Liver (tissue), 9 donors: ENCODE results near the gene SAFB2. TPM values are rescaled to one million over a fixed set of nuclear protein-coding genes. Genes with fewer than 3 reads are reported as not detected.

Experiments
- DNase-seq: peaks from one replicate; pipeline ENCODE4 v3.0.0-alpha.2; 2017; ENCODE audit warnings: low spot score
- H3K27ac ChIP-seq, 2 donors: one replicate each; pipeline ENCODE4 v1.7.0; 2013; ENCODE audit warnings: inconsistent platforms in 2 of 2, low read length in 2 of 2, control low read depth in 1 of 2, low read depth in 1 of 2, mild to moderate bottlenecking in 1 of 2
- H3K27me3 ChIP-seq, 4 donors: one replicate each; pipeline versions ENCODE4 v1.6.1 to v1.7.0; 2013; ENCODE audit warnings: low read length in 3 of 4, inconsistent platforms in 1 of 4, mild to moderate bottlenecking in 1 of 4, moderate library complexity in 1 of 4; ENCODE audit not compliant: control insufficient read depth in 4 of 4, insufficient read depth in 4 of 4
- H3K36me3 ChIP-seq, 4 donors: one replicate each; pipeline versions ENCODE4 v1.6.1 to v1.7.0; 2013; ENCODE audit warnings: low read length in 3 of 4, mild to moderate bottlenecking in 3 of 4, low read depth in 1 of 4, moderate library complexity in 1 of 4; ENCODE audit not compliant: control insufficient read depth in 4 of 4, insufficient read depth in 3 of 4
- H3K4me1 ChIP-seq, 4 donors: one replicate each; pipeline versions ENCODE4 v1.6.1 to v1.7.0; 2013; ENCODE audit warnings: low read length in 3 of 4, mild to moderate bottlenecking in 3 of 4, moderate library complexity in 1 of 4; ENCODE audit not compliant: control insufficient read depth in 4 of 4, insufficient read depth in 4 of 4
- H3K4me3 ChIP-seq, 3 donors: one replicate each; pipeline versions ENCODE4 v1.6.1 to v1.7.0; 2013; ENCODE audit warnings: low read length in 3 of 3, control low read depth in 1 of 3, low read depth in 1 of 3, mild to moderate bottlenecking in 1 of 3
- H3K9ac ChIP-seq, 2 donors: one replicate each; pipeline ENCODE4 v1.7.0; 2013; ENCODE audit warnings: low read length in 2 of 2, mild to moderate bottlenecking in 2 of 2, moderate library complexity in 2 of 2, control low read depth in 1 of 2, low read depth in 1 of 2
- H3K9me3 ChIP-seq, 4 donors: one replicate each; pipeline versions ENCODE4 v1.6.1 to v1.7.0; 2013; ENCODE audit warnings: low read length in 3 of 4; ENCODE audit not compliant: control insufficient read depth in 4 of 4
- FOXA2 ChIP-seq: IDR thresholded peaks from 2 replicates; pipeline ENCODE4 v1.6.1; 2016; ENCODE audit warnings: antibody characterized with exemption
- HNF4A ChIP-seq, 2 donors: conservative IDR thresholded peaks; 2 replicates each; pipeline ENCODE4 v1.6.1; 2016; ENCODE audit warnings: antibody characterized with exemption in 2 of 2, mild to moderate bottlenecking in 2 of 2
- JUND ChIP-seq, 2 donors: IDR thresholded peaks; 2 replicates each; pipeline ENCODE4 v1.6.1; 2016; ENCODE audit warnings: antibody characterized with exemption in 2 of 2
- NR2F2 ChIP-seq: IDR thresholded peaks from 2 replicates; pipeline ENCODE4 v1.6.1; 2016; ENCODE audit warnings: antibody characterized with exemption
- RAD21 ChIP-seq, 2 donors: IDR thresholded peaks; 2 replicates each; pipeline ENCODE4 v1.6.1; 2016; ENCODE audit warnings: antibody characterized with exemption in 2 of 2, mild to moderate bottlenecking in 2 of 2
- RXRA ChIP-seq, 2 donors: IDR thresholded peaks; 2 replicates each; pipeline ENCODE4 v1.6.1; 2017 to 2018; ENCODE audit warnings: antibody characterized with exemption in 2 of 2, mild to moderate bottlenecking in 1 of 2
- SP1 ChIP-seq: IDR thresholded peaks from 2 replicates; pipeline ENCODE4 v1.6.1; 2018; ENCODE audit warnings: antibody characterized with exemption, mild to moderate bottlenecking
- TAF1 ChIP-seq: conservative IDR thresholded peaks from 2 replicates; pipeline ENCODE4 v1.6.1; 2016; ENCODE audit warnings: antibody characterized with exemption, mild to moderate bottlenecking
- YY1 ChIP-seq: IDR thresholded peaks from 2 replicates; pipeline ENCODE4 v1.6.1; 2016; ENCODE audit warnings: antibody characterized with exemption, mild to moderate bottlenecking
- ZBTB33 ChIP-seq: IDR thresholded peaks from 2 replicates; pipeline ENCODE4 v1.6.1; 2016; ENCODE audit warnings: antibody characterized with exemption
- WGBS: extraction: QIAGEN DNeasy Blood & Tissue Kit; methylation state at CpG from one replicate; pipeline ENCODE4 v1.1.7; 2013; 5-methylcytosine and 5-hydroxymethylcytosine counted together
- polyA plus RNA-seq, 2 donors: library from polyadenylated mRNA; stranded (reverse) in 1 of 2; unstranded in 1 of 2; fragments of 200-250 nt in 1 of 2; fragments of >200 nt in 1 of 2; fragmentation: Nextera tagmentation in 1 of 2; extraction: Ambion mirVana in 1 of 2; gene quantifications; one replicate each; pipeline versions ENCODE4 v1.2.1 to v1.2.3, GENCODE V29; 2013 to 2015
- total RNA-seq, 2 donors: library from RNA; depleted of rRNA; stranded (reverse); fragments of >200 nt; gene quantifications; one replicate each; pipeline ENCODE4 v1.2.3, GENCODE V29; 2014
- TF ChIP-seq, protein P1 (sequence below): fragments of 150-350 bp; IDR thresholded peaks from 2 replicates; pipeline ENCODE4 v1.5.1; 2017; ENCODE audit warnings: improper control_type of control experiment, low read depth, low read length; ENCODE audit not compliant: missing input control
- TF ChIP-seq, protein P2 (sequence below): IDR thresholded peaks from 2 replicates; pipeline ENCODE4 v1.6.1; 2016; ENCODE audit warnings: antibody characterized with exemption
- TF ChIP-seq, protein P3 (sequence below): IDR thresholded peaks from 2 replicates; pipeline ENCODE4 v1.6.1; 2016; ENCODE audit warnings: antibody characterized with exemption, mild to moderate bottlenecking
- donor health status: healthy.
- donor health status: healthy.
- donor health status: healthy.
- donor health status: healthy.
- donor health status: healthy.

SAFB2 gene
- total and polyA plus RNA-seq, 4 donors: 18.7 to 57.8 (median 28.5) TPM

DNA sequence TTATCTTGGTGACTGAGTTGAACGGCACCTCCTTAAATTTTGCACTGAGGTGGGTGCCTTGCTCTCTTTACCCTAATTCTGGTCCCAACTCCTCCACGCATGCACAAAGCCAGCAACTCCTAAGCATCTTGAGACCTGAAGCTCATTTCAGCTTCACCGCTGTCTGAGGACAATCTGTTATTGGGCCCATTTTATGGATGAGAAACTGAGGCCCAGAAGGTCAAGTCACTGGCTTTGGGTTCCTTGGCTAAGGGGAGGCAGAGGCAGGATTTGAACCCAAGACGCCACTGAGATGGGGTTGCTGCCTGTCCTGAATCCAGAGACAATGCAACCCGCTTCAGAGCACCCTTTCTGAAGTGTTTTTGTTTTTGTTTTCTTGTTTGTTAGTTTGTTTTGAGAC, 77.5 kb downstream of the SAFB2 start:
- no peak overlapping the region for H3K4me3 ChIP-seq
- no peak for DNase-seq
- no peak overlapping the region for H3K9ac ChIP-seq
- TF ChIP-seq YY1: no peak
- no peak for TF ChIP-seq NR2F2
- no peak for TF ChIP-seq RAD21 (IDR thresholded peaks at IDR 0.05)
- TF ChIP-seq RXRA (IDR thresholded peaks at IDR 0.05): no peak
- TF ChIP-seq, protein P1, sequence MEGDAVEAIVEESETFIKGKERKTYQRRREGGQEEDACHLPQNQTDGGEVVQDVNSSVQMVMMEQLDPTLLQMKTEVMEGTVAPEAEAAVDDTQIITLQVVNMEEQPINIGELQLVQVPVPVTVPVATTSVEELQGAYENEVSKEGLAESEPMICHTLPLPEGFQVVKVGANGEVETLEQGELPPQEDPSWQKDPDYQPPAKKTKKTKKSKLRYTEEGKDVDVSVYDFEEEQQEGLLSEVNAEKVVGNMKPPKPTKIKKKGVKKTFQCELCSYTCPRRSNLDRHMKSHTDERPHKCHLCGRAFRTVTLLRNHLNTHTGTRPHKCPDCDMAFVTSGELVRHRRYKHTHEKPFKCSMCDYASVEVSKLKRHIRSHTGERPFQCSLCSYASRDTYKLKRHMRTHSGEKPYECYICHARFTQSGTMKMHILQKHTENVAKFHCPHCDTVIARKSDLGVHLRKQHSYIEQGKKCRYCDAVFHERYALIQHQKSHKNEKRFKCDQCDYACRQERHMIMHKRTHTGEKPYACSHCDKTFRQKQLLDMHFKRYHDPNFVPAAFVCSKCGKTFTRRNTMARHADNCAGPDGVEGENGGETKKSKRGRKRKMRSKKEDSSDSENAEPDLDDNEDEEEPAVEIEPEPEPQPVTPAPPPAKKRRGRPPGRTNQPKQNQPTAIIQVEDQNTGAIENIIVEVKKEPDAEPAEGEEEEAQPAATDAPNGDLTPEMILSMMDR: no peak
- no peak for TF ChIP-seq ZBTB33
- TF ChIP-seq, protein P2, sequence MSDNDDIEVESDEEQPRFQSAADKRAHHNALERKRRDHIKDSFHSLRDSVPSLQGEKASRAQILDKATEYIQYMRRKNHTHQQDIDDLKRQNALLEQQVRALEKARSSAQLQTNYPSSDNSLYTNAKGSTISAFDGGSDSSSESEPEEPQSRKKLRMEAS: no peak
- no peak for TF ChIP-seq SP1
- TF ChIP-seq HNF4A (conservative IDR thresholded peaks at IDR 0.05): no peak
- no peaks in the 10 kb centered on the region for H3K36me3 ChIP-seq
- no peaks in the 10 kb centered on the region for H3K9me3 ChIP-seq
- 82% methylated on average over 5 of the region's 5 CpGs for WGBS
- no peak overlapping the region for H3K27ac ChIP-seq
- no peaks in the 10 kb centered on the region for H3K4me1 ChIP-seq
- H3K27me3 ChIP-seq: no peaks in the 10 kb centered on the region

DNA sequence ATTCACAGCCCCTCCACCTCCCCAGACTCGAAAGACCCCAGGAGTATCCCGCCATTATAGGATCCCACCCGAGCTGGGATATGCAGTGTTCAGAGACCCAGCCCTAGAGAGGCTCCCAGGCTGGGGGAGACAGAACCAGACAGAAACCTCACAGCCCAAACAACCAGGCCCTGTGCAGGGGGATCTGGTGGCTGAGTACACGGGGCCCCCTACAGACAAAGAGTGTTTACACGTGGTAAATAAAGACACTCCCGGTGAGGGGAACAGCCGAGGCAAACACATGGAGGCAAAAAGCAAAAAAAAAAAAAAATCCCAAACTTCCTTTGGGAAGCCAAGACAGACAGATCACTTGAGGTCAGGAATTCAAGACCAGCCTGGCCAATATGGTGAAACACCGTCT, 79.9 kb downstream of the SAFB2 start:
- Histone ChIP-seq H3K4me1 (no peaks in the 10 kb centered on the region), H3K36me3 (no peaks in the 10 kb centered on the region), H3K9ac (no peak overlapping the region), H3K9me3 (no peaks in the 10 kb centered on the region), H3K4me3 (no peak overlapping the region), H3K27me3 (no peaks in the 10 kb centered on the region), H3K27ac (no peak overlapping the region)
- DNase-seq: no peak
- TF ChIP-seq FOXA2: no peak
- TF ChIP-seq TAF1: no peak
- TF ChIP-seq SP1: no peak
- TF ChIP-seq, protein P3, sequence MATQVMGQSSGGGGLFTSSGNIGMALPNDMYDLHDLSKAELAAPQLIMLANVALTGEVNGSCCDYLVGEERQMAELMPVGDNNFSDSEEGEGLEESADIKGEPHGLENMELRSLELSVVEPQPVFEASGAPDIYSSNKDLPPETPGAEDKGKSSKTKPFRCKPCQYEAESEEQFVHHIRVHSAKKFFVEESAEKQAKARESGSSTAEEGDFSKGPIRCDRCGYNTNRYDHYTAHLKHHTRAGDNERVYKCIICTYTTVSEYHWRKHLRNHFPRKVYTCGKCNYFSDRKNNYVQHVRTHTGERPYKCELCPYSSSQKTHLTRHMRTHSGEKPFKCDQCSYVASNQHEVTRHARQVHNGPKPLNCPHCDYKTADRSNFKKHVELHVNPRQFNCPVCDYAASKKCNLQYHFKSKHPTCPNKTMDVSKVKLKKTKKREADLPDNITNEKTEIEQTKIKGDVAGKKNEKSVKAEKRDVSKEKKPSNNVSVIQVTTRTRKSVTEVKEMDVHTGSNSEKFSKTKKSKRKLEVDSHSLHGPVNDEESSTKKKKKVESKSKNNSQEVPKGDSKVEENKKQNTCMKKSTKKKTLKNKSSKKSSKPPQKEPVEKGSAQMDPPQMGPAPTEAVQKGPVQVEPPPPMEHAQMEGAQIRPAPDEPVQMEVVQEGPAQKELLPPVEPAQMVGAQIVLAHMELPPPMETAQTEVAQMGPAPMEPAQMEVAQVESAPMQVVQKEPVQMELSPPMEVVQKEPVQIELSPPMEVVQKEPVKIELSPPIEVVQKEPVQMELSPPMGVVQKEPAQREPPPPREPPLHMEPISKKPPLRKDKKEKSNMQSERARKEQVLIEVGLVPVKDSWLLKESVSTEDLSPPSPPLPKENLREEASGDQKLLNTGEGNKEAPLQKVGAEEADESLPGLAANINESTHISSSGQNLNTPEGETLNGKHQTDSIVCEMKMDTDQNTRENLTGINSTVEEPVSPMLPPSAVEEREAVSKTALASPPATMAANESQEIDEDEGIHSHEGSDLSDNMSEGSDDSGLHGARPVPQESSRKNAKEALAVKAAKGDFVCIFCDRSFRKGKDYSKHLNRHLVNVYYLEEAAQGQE: no peak
- TF ChIP-seq JUND (IDR thresholded peaks at IDR 0.05): no peak
- TF ChIP-seq RXRA (IDR thresholded peaks at IDR 0.05): no peak
- WGBS: 37% methylated on average over 8 of the region's 8 CpGs
